HG03575 (cell line): ENCODE measurements around the gene SLC26A5.

Source experiments
- ATAC-seq: cut with Tn5 transposase; IDR thresholded peaks from one replicate; pipeline ENCODE4 v1.9.1; 2021; ENCODE audit not compliant: unreplicated experiment, insufficient number of reproducible peaks, low FRiP score; ENCODE audit errors: extremely low read depth

The SLC26A5 gene

DNA sequence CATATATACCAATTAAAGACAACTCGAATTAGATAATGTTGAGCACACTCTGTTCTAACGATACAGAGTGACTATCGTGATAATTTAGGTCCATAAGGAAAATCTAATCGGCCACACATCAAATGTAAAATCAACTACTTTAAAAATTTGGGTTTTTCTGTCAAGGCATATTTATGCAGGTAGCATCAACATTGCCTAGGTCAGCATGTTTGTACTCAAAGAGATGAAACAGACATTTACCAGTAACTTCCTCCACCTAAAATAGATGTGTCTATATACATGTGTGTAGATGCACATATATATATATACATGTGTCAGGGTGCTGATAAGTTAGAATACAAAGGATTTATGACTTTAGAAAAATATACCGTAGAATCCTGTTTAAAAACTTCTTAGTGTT lies 76.6 kb downstream of the SLC26A5 start:
- ATAC-seq: no peak

DNA sequence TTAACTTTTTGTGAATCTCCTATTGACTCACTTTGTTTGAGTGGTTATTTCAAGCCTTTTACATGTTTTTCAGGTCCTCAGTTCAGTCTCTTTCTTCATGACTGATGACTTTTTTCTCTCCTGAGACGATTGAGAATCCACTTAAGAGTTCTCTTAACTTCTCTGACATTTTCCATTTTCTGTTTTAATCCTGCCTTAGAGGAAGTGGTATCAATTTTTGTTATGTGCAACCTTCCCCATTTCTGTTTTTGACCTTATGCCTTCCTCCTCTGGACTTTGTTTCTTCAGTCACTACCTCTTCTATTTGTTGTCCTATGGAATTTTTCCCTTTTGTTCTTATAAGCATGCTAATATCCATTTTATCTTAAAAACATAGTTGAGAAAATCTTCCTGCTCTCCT lies 96.2 kb downstream of the SLC26A5 start:
- ATAC-seq: no peak

DNA sequence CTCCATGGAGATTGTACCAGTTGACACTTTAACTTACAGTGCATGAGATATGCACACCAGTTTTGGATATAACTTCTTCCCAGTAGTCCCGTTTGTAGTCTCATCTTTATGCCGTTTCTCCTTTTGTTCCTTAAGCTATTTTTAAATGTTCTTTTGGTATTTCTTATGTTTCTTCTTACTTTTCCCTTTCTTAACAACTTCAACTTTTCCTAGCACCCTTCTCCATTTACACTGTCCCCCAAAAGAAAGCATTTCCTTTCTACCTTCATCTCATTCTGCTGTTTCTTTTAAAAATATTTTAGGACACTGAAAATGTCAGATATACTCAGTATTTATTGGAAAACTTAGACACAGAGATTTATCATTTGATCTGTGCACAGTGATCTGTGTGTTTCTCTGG lies 97.0 kb downstream of the SLC26A5 start:
- no peak for ATAC-seq

DNA sequence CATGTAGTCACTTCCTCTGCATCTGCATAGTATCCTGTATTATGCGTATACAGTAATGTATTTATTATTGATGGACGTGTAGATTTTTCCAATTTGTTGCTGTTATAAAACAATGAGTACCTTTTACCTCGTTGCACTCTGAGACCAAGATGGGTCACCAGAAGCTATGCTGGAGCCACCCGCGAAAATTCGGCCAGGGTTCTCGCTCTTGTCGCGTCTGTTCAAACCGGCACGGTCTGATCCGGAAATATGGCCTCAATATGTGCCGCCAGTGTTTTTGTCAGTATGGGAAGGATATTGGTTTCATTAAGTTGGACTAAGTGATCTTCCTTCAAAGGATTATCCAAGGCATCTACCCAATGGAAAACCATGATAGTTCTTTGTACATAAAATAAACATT lies 97.6 kb downstream of the SLC26A5 start:
- no peak for ATAC-seq

DNA sequence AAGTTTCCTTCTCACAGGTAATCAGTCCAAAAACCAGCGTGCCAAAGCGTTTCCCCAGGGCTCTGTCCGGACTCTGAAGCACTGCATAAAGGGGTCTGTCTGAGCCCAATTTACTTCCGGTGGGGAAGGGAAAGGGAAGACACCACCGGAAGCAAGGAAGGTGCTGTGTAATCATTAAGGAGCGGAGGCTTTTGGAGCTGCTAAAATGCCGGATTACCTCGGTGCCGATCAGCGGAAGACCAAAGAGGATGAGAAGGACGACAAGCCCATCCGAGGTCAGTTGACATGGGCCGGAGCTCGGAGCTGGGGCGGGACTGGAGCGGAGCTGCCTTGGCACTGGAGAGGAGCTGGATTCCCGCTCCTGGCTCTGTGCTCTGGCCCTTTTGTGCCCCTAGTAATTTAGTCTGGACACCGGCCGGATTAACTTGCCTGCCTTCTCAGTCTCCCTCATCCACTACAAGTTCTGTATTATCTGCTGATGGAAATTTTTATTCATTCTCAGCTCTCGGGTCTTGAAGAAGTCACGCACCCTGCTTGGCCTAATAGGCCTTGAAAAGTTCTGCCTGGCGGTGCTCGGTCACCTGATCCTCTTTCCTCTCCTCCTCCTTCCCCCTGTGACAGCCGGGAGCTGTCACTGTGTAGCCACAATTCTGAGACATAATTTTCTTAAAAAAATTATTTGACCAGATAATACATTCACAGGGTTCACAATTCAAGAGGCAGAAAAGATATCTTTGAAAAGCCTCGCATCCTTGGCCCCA lies 98.3 kb downstream of the SLC26A5 start, which contains the start of gene PSMC2:
TSS of gene PSMC2 (plus strand) at position 137 of the 761 bp plus-strand sequence. CDS start at position 206, 69 bp downstream.
- peak; percentile 53 for ATAC-seq

DNA sequence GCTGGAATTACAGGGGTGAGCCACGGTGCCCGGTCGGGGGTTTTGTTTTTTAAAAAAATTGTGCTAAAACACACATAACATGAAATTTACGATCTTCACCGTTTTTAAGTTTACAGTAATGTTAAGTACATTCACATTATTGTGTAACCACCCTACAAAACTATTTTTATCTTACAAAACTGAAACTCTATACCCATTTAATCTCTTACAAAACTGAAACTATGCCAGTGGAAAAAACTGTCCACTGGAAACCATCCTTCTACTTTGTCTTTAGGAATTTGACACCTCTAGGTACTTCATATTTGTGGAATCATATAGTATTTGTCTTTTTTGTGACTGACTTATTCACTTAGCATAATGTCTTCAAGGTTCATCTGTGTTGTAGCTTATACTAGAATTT lies 99.6 kb downstream of the SLC26A5 start:
- ATAC-seq: no peak

DNA sequence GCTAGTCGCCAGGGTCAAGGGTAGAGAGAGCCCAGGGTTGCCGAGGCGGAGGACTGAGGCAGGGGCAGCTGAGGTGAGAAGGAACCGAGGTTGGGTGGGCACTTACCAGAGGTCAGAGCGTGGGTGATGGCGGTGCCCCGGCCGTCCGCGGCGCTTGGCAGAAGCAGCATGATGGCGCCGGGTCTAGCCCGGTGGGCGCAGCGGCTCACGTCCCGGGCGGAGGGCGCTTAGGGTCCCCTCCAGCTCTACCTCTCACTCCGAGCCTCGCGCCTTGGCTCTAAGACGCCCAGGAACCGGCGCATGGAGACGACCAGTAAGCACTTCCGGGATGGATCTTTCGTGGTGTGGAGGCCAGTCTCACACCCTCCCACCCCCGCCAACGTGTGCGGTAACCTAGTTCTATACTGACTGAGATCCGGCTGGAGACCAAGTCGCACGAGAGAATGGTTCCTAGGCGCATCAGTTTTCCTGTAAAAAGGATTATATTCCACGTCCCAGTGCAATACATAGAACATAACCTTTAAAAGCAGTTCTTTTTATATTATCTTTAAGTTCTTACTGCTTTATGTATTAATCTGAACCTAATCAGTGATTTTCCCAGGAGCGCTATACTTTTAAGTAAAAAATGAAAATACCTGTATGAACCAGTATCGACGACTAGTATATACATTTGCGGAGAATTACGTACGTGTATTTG lies 101.4 kb downstream of the SLC26A5 start, which contains the start of gene DNAJC2:
TSS of gene DNAJC2 (minus strand) at position 315 of the 697 bp plus-strand sequence. CDS start at position 170, 145 bp downstream.
- peak; percentile 33 for ATAC-seq

DNA sequence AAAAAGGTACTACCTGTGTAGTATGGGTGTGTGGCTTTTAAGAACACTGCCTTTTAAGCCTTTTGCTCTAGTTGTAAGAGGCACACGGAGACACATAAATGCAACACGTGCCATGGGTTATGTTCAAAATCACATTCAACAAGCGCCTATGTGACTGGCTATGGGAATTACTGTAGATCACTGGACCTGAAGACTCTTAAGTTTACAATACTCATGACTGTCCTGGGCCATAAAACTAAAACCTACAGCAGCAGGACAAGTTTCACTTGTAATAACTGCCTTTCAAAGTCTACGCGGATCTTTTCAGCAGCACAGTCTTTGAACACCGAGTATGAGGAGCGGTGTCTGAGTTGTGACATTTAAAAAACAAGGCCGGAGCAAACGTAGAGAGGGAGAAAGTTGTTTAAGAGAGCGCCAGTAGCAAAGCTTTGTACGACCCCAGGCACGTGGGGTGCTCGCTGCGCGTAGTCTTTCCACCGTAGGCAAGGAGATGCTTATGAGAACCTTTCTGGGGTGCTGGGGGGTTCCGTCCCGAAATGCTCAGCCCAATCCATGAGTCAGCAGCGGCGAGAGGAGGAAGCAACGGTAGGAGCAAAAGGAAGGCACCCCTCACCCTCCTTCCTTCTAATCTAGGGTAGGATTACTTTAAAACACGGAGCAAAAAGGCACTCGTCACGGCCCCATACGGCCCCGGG lies 102.1 kb downstream of the SLC26A5 start:
- no peak for ATAC-seq

DNA sequence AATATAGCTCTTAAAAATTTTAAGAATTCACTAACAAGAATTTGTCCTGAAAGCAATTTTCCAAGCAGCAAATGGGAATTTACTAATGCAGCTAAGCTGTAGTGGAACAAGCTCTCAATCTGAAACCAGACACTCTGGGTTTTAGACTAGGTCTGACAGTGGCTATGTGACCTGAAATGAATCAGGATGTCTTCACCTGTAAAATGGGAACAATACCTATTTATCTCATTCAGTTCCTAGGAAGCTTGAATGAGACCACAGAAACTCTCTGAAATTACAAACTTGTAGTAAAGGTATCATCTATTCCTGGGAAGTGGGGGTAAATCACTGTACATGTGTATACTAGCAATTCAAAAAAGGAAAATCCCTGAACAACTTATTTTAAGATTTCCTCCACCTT lies 102.7 kb downstream of the SLC26A5 start:
- ATAC-seq: no peak

DNA sequence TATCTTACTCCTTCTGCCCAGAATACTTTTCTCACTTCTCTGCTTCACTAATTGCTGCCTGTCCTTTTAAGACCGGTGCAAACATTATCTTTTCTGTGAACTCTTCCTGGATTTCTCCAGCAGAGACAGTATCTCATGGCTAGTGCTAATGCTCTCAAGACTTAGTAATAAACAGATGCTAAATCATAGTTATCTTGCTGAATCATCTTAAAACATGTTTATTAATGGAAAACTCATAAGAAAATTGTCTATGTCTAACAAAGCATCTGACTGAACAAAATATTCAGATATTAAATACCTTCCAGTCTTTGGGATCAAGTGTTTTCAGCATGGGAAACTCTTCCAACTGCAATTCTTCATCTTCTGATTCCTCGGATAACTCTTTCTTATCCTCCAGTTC lies 104.5 kb downstream of the SLC26A5 start:
- ATAC-seq: no peak

DNA sequence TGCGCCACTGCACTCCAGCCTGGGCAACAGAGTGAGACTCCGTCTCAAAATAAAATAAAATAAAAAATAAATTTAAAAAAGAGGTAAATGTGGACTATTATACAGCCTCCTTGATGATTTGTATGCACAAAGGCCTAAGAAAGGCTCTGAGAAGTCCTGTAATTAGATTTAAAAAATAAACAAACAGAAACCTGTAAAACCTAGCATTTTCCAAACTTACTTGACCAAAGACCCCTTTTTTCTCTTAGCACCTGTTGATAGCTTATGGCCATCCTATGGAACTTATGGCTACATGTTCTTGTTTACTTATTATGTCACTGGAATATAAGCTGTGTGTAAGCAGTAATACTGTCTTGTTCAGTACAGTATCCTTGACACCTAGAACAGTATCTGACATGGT lies 107.1 kb downstream of the SLC26A5 start:
- no peak for ATAC-seq

DNA sequence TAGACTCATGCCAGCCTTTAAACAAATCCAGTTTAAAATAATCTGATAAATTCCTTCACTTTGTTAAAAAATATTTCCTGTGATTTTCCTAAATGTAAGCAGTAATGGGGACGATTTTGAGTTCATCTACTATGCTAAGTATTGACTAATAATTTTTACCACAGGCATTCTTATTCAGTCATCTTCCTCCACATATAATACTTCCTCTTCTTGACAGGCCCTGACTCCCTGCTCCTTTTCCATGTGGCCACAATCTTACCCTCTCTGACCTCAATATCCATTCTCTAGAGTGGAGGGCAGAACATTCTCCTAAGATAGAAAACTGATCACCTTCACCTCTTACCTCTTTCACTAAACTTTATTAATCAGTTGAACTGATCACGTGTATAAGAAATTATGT lies 109.2 kb downstream of the SLC26A5 start:
- no peak for ATAC-seq

DNA sequence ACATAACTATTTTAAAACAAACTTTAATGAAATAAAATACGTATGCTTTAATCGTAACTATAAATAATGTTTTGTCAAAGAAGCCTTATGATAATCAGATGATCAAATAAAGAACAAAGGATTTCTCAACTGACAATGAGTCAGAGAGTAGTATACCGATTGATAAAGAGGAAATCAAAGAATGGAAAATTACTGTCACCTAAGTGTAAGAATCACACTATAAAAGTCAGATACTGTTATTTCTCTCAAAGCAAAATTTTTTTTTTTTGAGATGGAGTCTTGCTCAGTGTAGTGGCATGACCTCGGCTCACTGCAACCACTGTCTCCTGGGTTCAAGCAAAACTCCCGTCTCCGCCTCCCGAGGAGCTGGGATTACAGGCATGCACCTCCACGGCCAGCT lies 120.3 kb downstream of the SLC26A5 start:
- no peak for ATAC-seq
